Central memory CD4-positive, alpha-beta T cell (primary cell): ENCODE measurements around the gene MPDZ.

Experiments used
- DNase-seq: peaks from one replicate; pipeline ENCODE4 v3.0.0; 2022

The MPDZ gene

GRCh38 chr9:13181652-13182051 is 97.8 kb downstream of the MPDZ start:
- no peak for DNase-seq

- DNase-seq = no peak
These were observed 100.2 kb downstream of the MPDZ start for GRCh38 chr9:13179257-13179656.

- no peak for DNase-seq
These were observed 103.8 kb downstream of the MPDZ start for GRCh38 chr9:13175732-13176131.

DNA sequence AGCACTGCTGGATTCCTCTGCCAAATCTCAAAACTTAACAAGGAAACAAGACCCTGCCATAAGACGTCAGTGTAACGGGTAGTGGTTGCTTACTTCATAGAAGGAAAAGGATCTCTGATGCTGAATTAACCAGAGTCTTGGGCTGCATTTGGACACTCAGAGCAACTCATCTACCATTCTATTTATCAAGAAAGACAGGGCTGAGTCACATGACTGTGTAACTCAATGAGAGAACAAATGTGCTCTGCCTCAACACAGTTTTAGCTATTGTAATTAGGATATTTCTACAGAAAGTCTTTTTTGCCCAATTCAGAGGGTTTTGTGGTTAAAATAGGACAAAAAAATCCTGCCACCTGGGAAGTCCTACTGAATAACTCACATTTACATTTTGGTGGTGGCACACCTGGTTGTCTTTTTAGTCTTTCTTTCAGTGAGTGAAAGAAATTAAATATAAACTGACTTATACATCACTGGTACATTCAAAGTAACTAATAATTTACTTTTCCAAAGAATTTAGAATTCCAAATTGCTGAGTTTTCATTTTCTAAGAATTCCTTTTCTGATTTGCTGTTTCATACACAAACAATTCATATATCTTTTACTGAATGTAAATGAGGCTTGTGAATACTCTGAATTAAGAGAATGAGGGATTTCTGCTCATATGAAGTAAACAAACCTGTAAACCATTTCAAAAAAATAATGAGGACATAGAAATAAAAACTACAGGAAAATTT is 104.4 kb downstream of the MPDZ start:
- DNase-seq = no peak

DNA sequence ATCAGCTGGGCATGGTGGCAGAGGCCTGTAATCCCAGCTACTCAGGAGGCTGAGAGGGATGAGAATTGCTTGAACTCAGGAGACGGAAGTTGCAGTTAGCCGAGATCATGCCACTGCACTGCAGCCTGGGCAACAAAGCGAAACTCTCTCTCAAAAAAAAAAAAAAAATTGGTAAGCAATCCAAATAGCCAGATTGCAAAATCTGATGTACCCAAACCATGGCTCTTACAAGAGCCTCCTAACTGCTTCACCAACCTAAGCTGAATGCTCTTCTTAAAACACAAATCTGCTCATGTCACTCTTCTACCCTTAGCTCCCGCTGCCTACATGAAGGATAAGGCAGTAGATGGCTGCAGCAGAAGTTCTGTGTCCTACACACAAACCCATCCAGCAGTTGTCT is 105.9 kb downstream of the MPDZ start:
- DNase-seq = no peak

DNA sequence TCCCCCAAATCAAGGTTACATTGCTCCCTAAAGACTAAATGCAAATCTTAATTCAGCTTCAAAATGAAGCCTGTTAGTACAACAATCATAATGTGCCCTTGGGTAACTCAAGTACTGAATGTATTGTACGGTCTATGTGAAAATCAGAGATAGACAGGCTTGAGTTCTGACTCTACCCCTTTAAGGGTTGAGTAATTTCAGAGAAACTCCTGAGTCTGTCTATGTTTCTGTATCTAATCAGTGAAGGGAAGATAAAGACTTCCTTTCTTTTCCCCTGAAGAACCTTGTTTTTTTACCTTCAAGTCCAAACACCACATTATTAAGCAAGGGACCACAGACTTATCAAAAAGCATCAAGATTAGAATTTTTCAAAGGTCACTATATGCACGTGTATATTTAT is 108.2 kb downstream of the MPDZ start:
- DNase-seq = no peak

DNA sequence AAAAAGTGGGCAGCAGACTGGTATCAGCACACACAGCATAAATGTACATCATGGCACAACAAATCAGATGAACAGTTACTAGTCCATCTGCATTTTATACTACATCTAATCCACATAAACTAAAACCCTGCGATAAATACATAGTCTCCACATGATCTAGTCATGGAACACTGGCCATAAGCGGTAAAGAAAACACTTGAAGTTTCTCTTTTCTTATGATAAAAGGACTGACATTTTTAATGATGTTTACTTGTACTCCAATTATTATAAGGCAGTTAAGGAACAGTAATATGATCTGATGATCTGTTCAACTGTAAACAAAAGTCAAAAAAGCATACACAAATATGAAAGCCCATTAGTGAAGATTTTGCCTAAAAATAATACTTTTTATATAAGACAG is 112.5 kb downstream of the MPDZ start:
- no peak for DNase-seq

DNA sequence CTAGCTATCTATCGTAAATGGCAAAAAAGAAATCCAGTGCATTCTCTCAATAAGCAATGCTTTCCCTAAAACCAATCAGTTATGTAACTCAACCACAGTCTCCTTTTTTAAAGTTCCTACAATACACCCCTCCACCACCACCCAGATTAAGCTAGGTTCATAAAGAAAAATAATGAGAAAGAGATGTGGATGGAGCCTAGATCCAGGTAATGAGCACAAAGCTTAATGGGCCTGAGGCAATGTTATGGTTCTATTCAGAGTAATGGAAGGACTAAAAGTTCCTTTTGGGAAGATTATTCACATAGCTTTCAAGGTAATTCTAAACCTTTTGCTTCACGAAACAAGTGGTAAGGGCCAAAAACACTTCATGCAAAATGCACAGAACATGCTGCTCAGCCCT is 113.5 kb downstream of the MPDZ start:
- DNase-seq = no peak

- DNase-seq = no peak
These were observed 114.1 kb downstream of the MPDZ start for GRCh38 chr9:13165236-13165945.

GRCh38 chr9:13163946-13164345 is 115.5 kb downstream of the MPDZ start:
- no peak for DNase-seq

GRCh38 chr9:13163287-13163686 is 116.2 kb downstream of the MPDZ start:
- no peak for DNase-seq

GRCh38 chr9:13160051-13160450 is 119.4 kb downstream of the MPDZ start:
- no peak for DNase-seq

DNA sequence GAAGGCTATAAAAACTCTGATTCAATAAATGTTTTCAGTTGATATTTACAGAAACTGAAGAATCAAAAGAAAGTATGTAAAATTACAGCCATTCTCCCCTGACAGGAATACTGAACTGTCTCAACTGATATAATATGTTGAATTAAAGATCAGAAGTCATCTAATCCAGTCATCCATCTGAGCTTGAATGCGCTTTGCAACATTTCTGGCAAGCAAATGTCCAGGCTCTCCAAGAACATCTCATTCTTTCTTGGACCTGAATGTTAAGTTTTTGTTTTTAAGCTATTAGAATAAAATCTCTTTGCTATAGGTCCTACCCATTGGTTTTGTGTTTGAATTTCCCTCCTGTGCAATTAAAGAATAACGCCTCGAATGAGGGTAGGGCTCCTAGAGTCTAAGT is 120.5 kb downstream of the MPDZ start:
- no peak for DNase-seq

DNA sequence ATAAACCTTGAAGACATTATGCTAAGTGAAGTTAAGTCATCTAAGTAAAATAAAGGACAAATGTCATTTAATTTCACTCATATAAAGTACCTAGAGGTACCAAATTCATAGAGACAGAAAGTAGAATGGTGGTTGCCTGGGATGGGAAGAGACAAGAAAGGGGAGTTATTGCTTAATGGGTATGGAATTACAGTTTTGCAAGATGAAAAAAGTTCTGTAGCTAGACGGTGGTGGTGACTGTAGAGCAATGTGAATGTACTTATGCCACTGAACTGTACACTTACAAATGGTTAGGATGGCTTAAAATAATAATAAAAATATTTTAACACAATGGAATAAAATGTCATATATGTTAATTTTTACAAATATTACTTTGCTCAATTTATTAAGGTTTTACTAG is 128.0 kb downstream of the MPDZ start:
- no peak for DNase-seq

- no peak for DNase-seq
These were observed 130.0 kb downstream of the MPDZ start for GRCh38 chr9:13149454-13149853.

- no peak for DNase-seq
These were observed 132.7 kb downstream of the MPDZ start for GRCh38 chr9:13146840-13147239.

- DNase-seq = no peak
These were observed 134.2 kb downstream of the MPDZ start for GRCh38 chr9:13145340-13145739.

DNA sequence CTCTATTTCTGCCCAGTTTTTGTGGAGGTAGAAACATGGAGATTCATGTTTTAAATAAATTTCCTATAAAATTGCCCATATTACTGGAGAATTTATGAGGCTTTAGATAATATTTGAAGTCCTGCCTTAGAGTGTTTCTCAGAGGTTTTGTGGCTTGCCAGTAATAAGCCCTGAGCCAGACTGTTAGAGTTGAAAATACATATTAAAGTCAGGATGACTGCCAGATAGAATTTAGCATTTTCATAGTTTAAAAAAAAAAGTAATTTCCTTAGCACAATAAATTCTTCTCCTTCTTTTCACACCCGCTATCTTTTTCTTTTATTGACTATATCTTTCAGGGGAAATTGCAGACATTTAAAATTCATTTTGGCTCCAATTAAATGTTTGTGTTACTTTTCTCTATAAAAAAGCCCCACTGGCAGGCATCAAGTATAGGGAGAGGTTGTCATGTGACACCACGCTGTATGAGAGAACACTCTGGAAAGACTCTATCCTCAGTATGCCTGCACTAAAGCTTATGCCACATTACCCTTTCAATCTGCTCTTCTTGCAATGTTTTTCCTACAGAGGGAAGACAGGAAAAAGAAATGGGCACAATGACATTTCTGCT is 135.2 kb downstream of the MPDZ start:
- DNase-seq = no peak

DNA sequence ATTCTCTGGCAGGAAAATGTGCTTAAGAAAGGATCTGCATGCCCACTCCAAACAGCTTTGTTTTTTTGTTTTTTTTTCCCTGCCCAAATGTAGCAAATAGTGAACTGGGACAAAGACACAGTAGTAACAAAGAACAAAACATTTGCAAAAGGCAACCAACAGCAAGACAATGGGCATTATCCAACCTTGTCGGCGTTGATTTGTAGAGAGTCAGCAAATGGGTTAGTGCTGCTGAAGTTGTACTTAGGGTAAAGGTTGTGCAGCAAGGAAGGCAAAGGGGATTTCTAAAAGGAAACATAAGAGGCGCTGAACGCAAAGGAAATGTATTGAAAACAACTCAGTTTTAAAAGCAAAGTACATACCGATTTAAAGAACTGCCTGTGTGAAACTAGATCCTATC is 136.2 kb downstream of the MPDZ start:
- DNase-seq = no peak

DNA sequence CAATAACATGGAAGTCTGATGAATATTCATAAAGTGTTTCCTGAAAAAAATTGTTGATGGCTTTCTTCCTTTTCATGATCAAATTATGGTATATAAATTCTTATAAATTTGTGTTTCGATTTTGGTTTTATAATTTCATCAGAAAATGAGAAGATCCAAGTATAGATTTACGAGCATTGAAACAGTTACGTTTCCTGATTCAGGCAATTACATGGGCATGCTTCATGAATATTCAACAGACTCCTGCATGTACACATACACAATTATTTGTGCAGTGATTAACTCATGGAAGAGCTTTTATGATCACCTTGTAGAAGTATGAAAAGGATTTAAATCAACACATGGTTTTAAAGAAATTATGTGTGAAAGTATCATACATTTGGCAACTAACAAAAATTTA is 136.7 kb downstream of the MPDZ start:
- DNase-seq = no peak

- no peak for DNase-seq
These were observed 137.9 kb downstream of the MPDZ start for GRCh38 chr9:13141629-13142028.

- DNase-seq = no peak
These were observed 138.5 kb downstream of the MPDZ start for GRCh38 chr9:13140843-13141592.

DNA sequence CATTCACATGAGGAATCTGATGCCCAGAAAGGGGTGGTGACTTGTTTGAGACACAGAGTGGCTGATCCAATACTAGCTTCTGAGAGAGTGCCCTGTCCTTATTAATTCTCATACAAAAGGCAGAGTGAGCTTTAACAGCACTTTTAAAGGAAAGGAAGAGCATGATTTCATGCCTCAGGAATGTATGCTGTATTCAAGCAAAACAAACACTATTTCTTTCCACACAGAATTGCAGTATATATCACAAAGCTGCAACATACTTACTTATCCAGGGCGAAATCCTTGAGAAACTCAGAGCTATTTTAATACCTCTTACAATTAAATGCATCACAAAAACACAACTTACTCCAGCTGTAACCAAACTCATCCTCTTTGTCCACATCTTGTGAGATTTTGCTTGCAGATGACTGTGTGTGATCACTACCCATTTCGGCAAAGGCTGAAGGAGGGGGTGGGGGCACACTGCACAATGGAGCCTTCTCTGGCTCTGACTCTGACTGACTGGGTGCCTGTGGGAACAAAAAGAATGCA is 139.8 kb downstream of the MPDZ start:
- no peak for DNase-seq
